ENCODE results near the gene PIK3CA.
"Not testable (repeated sequence)": the region's sequence is repeated elsewhere in the genome, so short reads cannot be mapped to it uniquely, and the experiment has no call there.

GRCh38 chr3:179274434-179274833 is 126.3 kb downstream of the PIK3CA start:
- TF ChIP-seq CTCF (IDR thresholded peaks at IDR 0.05); ZFX (IDR thresholded peaks at IDR 0.05; ENCODE audit: borderline replicate concordance): not testable (repeated sequence)

Data from 22Rv1 (cell line).